OCI-LY7 (cell line): ENCODE data around the gene ANKUB1.

ENCODE experiments used
- EZH2phosphoT487 ChIP-seq: fragments of 200-600 bp; sonication (generic); IDR thresholded peaks from 2 replicates; pipeline ENCODE4 v1.6.1; 2018; ENCODE audit warnings: low read depth, borderline replicate concordance, mild to moderate bottlenecking, mixed run types, antibody characterized with exemption, low read length, moderate library complexity, mixed read lengths
- TF ChIP-seq, protein P1 (sequence below): fragments of 200-600 bp; sonication (generic); conservative IDR thresholded peaks from 2 replicates; pipeline ENCODE4 v1.5.1; 2014; ENCODE audit warnings: mild to moderate bottlenecking, antibody characterized with exemption, low read length, moderate library complexity, mixed read lengths

DNA sequence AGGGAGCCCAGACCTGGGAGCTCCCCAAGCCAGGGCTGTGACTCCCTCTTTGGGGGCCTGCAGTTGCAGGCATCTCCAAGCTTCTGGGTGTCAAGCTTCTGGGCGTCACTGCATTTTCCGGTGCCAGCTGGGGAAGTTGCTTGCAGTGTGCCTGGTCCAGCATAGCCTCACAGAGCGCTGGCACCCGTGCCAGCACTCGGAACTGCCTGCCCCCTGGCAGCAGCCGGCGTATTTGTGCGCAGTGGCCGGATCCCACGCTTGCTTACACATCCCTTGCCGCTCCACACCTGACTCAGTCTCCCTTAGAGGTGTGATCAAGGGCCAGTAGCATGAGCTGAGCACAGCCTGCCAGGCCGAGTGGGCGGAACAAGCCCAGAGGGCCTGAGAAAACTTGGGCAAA, 77.1 kb downstream of the ANKUB1 start:
- TF ChIP-seq, protein P1, sequence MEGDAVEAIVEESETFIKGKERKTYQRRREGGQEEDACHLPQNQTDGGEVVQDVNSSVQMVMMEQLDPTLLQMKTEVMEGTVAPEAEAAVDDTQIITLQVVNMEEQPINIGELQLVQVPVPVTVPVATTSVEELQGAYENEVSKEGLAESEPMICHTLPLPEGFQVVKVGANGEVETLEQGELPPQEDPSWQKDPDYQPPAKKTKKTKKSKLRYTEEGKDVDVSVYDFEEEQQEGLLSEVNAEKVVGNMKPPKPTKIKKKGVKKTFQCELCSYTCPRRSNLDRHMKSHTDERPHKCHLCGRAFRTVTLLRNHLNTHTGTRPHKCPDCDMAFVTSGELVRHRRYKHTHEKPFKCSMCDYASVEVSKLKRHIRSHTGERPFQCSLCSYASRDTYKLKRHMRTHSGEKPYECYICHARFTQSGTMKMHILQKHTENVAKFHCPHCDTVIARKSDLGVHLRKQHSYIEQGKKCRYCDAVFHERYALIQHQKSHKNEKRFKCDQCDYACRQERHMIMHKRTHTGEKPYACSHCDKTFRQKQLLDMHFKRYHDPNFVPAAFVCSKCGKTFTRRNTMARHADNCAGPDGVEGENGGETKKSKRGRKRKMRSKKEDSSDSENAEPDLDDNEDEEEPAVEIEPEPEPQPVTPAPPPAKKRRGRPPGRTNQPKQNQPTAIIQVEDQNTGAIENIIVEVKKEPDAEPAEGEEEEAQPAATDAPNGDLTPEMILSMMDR = no peak
- TF ChIP-seq EZH2phosphoT487 = no peak
